ENCODE data around the gene KLHDC10. TPM values are rescaled to one million over a fixed set of nuclear protein-coding genes. Genes with fewer than 3 reads are reported as not detected.

The KLHDC10 gene
- total RNA-seq, 2 experiments from 2014 or later: 14.2 to 14.6 TPM

GRCh38 chr7:130152493-130153210 is 82.3 kb downstream of the KLHDC10 start:
- Mint-ChIP-seq H3K27me3 (peaks cover 7% of the 10 kb centered on the region), H3K9me3 (ENCODE audit: low read depth) (no peaks in the 10 kb centered on the region), H3K27ac (no peak overlapping the region), H3K4me3 (no peak overlapping the region), H3K36me3 (peaks cover 6% of the 10 kb centered on the region), H3K4me1 (no peaks in the 10 kb centered on the region)
- ATAC-seq (peak; percentile 31), DNase-seq (no peak)
- CTCF ChIA-PET: no interaction called here

- no peak for ATAC-seq
- Mint-ChIP-seq H3K9me3 (ENCODE audit: low read depth) (no peaks in the 10 kb centered on the region), H3K27ac (no peak overlapping the region), H3K36me3 (peaks cover 11% of the 10 kb centered on the region), H3K4me3 (no peak overlapping the region), H3K4me1 (no peaks in the 10 kb centered on the region), H3K27me3 (peaks cover 2% of the 10 kb centered on the region)
- CTCF ChIA-PET: no interaction called here
- DNase-seq: no peak
These were observed 83.0 kb downstream of the KLHDC10 start for GRCh38 chr7:130153211-130153908.

GRCh38 chr7:130154131-130154500 is 83.8 kb downstream of the KLHDC10 start:
- Mint-ChIP-seq H3K36me3 (peaks cover 16% of the 10 kb centered on the region), H3K4me3 (no peak overlapping the region), H3K27me3 (no peaks in the 10 kb centered on the region), H3K9me3 (ENCODE audit: low read depth) (no peaks in the 10 kb centered on the region), H3K4me1 (no peaks in the 10 kb centered on the region), H3K27ac (no peak overlapping the region)
- ATAC-seq (no peak), DNase-seq (no peak)
- CTCF ChIA-PET: no interaction called here

DNA sequence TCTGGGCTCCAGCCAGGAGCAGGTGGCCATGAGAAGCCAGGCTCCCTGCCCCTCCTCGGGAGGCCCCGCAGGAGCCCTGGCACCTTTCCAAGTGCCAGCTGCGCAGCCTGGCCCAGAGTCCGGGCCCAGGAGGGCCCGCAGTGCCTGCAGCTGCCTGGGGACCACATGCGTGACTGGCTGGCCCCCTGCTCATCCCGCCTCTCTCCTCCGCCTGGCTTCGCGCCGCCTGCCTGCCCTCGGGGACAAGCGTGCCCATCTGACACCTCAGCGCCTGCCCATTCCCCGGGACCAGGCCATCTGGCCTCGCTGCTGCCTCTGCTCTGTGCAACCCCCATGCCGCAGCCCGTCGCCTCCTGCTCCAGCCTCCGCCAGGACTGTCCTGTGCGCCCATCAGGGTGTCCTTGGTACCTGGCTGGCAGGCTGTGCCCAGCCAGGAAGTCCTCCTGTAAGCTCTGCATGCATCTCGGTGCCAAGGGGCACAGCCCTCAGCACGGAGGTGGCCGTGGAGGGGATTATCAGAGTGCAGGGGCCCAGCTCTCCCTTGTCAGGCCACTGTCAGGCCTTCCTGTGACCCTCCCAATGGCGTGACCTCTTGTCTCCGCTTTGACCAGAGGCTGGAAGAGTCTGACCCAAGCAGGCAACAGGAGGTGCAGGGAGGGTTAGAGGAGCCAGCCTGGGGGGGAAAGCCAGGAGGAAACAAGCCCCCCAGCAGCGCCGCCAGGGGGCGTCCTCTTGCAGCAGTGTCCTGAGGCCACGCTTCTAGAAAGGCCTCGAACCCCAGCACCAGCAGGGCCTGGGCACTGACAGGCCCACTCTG is 84.4 kb downstream of the KLHDC10 start:
- no peak overlapping the region for H3K4me3 Mint-ChIP-seq
- no peak for DNase-seq
- CTCF ChIA-PET: interaction anchor here (0.8 to 1.6 kb wide), 2 partner anchors 10 to 24 kb away, joined by 3 to 6 read pairs; no protein-coding TSS in a partner anchor

GRCh38 chr7:130156140-130156539 is 85.8 kb downstream of the KLHDC10 start:
- Mint-ChIP-seq H3K4me3 (no peak overlapping the region), H3K9me3 (ENCODE audit: low read depth) (no peaks in the 10 kb centered on the region), H3K27ac (no peak overlapping the region), H3K4me1 (no peaks in the 10 kb centered on the region), H3K27me3 (no peaks in the 10 kb centered on the region), H3K36me3 (peaks cover 33% of the 10 kb centered on the region)
- ATAC-seq: no peak
- CTCF ChIA-PET: interaction anchor here (1.6 kb wide), 1 partner anchor 9 kb away, joined by 6 read pairs; no protein-coding TSS in a partner anchor
- no peak for DNase-seq

More for the DNA sequence above, 84.4 kb downstream of the KLHDC10 start:
- no peak for ATAC-seq
- Mint-ChIP-seq H3K4me1 (no peaks in the 10 kb centered on the region), H3K27ac (no peak overlapping the region), H3K9me3 (ENCODE audit: low read depth) (no peaks in the 10 kb centered on the region), H3K36me3 (peaks cover 21% of the 10 kb centered on the region), H3K27me3 (no peaks in the 10 kb centered on the region)

- ATAC-seq: no peak
- CTCF ChIA-PET: no interaction called here
- H3K9me3 Mint-ChIP-seq (ENCODE audit: low read depth): no peaks in the 10 kb centered on the region
- H3K27me3 Mint-ChIP-seq: no peaks in the 10 kb centered on the region
- H3K4me3 Mint-ChIP-seq: no peak overlapping the region
- H3K36me3 Mint-ChIP-seq: peaks cover 47% of the 10 kb centered on the region
- H3K4me1 Mint-ChIP-seq: no peaks in the 10 kb centered on the region
- no peak overlapping the region for H3K27ac Mint-ChIP-seq
- no peak for DNase-seq
These were observed 87.4 kb downstream of the KLHDC10 start for GRCh38 chr7:130157700-130158099.

DNA sequence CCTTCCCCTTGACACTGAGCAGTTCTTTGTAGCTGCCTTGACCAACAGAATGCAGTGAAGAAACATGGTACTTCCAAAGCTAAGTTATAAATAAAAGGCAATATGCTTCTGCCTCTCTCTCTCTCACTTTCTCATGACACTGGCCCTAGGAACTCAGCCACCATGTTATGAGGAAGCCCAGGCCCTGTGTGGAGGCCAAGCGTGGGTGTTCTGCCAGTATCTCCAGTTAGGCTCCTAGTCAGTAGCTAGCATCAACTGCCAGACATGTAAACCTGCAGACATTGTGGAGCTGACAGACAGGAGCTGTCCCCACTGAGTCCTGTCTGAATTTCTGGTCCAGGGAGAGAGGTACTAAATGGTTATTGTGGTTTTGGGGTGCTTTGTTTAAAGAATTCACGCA is 89.7 kb downstream of the KLHDC10 start:
- H3K27ac Mint-ChIP-seq: no peak overlapping the region
- DNase-seq (no peak), ATAC-seq (no peak)
- no peaks in the 10 kb centered on the region for H3K4me1 Mint-ChIP-seq
- H3K9me3 Mint-ChIP-seq (ENCODE audit: low read depth): no peaks in the 10 kb centered on the region
- no peaks in the 10 kb centered on the region for H3K27me3 Mint-ChIP-seq
- no peak overlapping the region for H3K4me3 Mint-ChIP-seq
- H3K36me3 Mint-ChIP-seq: peaks cover 63% of the 10 kb centered on the region
- CTCF ChIA-PET: no interaction called here

DNA sequence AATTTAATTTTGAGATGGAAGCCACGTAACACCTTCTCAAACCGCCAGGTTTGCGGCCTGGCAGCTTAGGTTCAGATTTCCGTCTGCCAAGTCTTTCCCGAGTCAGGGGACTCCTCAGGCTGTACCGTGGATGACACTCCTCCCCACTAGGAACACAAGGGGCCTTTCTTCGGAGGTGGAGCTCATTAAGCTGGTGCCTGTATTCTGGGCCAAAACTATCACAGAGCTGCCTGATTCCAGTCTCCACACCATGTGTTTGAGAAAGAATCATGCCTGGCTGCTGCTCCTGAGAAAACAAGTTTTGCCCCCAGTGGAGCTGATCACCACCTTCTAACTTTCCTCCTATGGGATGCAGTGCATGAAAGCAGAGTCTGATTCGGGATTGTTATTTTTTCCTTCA is 90.1 kb downstream of the KLHDC10 start:
- Mint-ChIP-seq H3K27ac (no peak overlapping the region), H3K4me1 (no peaks in the 10 kb centered on the region), H3K9me3 (ENCODE audit: low read depth) (no peaks in the 10 kb centered on the region), H3K36me3 (peaks cover 67% of the 10 kb centered on the region), H3K4me3 (no peak overlapping the region), H3K27me3 (no peaks in the 10 kb centered on the region)
- ATAC-seq (no peak), DNase-seq (no peak)
- CTCF ChIA-PET: no interaction called here

DNA sequence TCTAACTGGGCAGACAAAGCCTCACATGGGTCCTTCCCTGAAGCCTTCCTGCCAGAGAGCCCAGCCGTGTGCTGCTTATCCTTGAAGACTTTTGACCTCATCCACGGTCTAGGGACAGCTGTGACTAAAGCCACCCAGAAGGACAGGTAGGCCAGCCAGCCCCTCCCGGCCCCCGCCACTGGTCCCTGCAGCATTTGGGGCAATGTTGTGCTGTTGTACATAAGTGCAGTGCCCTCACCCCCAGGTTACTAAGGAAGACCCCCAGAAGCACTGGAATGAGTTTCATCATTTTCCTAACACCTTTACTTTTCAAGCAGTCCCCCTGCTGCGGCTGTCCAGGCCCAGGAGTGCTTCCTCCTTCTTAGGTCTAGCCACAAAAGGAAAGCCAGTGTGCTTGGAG is 91.9 kb downstream of the KLHDC10 start:
- CTCF ChIA-PET: no interaction called here
- ATAC-seq (no peak), DNase-seq (no peak)
- Mint-ChIP-seq H3K4me1 (no peaks in the 10 kb centered on the region), H3K27ac (no peak overlapping the region), H3K4me3 (no peak overlapping the region), H3K36me3 (peaks cover 69% of the 10 kb centered on the region), H3K27me3 (no peaks in the 10 kb centered on the region), H3K9me3 (ENCODE audit: low read depth) (no peaks in the 10 kb centered on the region)

GRCh38 chr7:130174237-130174959 is 104.1 kb downstream of the KLHDC10 start:
- peaks cover 41% of the 10 kb centered on the region for H3K36me3 Mint-ChIP-seq
- no peak for DNase-seq
- CTCF ChIA-PET: no interaction called here
- H3K27ac Mint-ChIP-seq: no peak overlapping the region
- no peak for ATAC-seq
- no peak overlapping the region for H3K4me3 Mint-ChIP-seq
- no peaks in the 10 kb centered on the region for H3K9me3 Mint-ChIP-seq (ENCODE audit: low read depth)
- no peaks in the 10 kb centered on the region for H3K4me1 Mint-ChIP-seq
- no peaks in the 10 kb centered on the region for H3K27me3 Mint-ChIP-seq

DNA sequence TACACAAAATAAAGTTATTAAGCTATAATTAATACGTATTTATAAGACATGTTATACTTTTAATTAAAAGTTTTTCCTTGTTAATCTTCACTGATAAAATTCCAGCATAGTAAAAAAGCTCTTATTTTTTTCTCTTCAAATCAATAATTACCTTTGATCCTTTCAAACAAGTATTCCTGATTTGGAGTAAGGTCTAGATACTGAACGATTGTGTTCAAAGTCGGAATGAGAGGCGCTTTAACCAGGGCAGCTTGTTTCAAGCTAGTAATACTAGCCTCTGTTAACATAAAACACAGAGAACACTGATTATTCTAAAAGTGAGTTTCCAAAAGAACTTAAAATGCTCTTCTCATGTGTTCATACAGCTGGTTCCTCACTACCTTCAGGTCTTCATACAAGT is 107.9 kb downstream of the KLHDC10 start:
- Mint-ChIP-seq H3K27ac (no peak overlapping the region), H3K4me1 (peaks cover 19% of the 10 kb centered on the region), H3K4me3 (no peak overlapping the region), H3K27me3 (no peaks in the 10 kb centered on the region), H3K9me3 (ENCODE audit: low read depth) (no peaks in the 10 kb centered on the region), H3K36me3 (peaks cover 54% of the 10 kb centered on the region)
- CTCF ChIA-PET: interaction anchor here (1.0 kb wide), 1 partner anchor 24 kb away, joined by 3 read pairs; no protein-coding TSS in a partner anchor
- DNase-seq: no peak
- no peak for ATAC-seq

GRCh38 chr7:130179631-130180030 is 109.3 kb downstream of the KLHDC10 start:
- CTCF ChIA-PET: no interaction called here
- Mint-ChIP-seq H3K4me1 (peaks cover 24% of the 10 kb centered on the region), H3K27ac (no peak overlapping the region), H3K27me3 (no peaks in the 10 kb centered on the region), H3K36me3 (peaks cover 53% of the 10 kb centered on the region), H3K4me3 (no peak overlapping the region), H3K9me3 (ENCODE audit: low read depth) (no peaks in the 10 kb centered on the region)
- no peak for ATAC-seq
- no peak for DNase-seq
